Right lobe of liver (tissue), 6 donors: ENCODE data around the gene MAMLD1. TPM values are rescaled to one million over a fixed set of nuclear protein-coding genes. Genes with fewer than 3 reads are reported as not detected.

Experiments used
- ATAC-seq, 4 donors: fragments of 200-7000 bp; cut with Tn5 transposase; one replicate each; pipeline ENCODE4 v1.9.1; 2020; ENCODE audit warnings: mild to moderate bottlenecking in 4 of 4, moderate library complexity in 4 of 4
- DNase-seq, 3 donors: peaks; one replicate each; pipeline ENCODE4 v3.0.0-alpha.2; 2020
- H3K27ac ChIP-seq, 3 donors: fragments of 200-600 bp; one replicate each; pipeline ENCODE4 v1.8.0; 2022
- H3K27me3 ChIP-seq, 2 donors: fragments of 200-600 bp; one replicate each; pipeline ENCODE4 v1.8.0; 2022
- H3K36me3 ChIP-seq, 4 donors: fragments of 200-600 bp; sonication (generic) in 1 of 4; one replicate each; pipeline versions ENCODE4 v1.5.1 to v1.8.0; 2017 to 2022; ENCODE audit warnings: control low read depth in 1 of 4
- H3K4me1 ChIP-seq, 4 donors: fragments of 200-600 bp; sonication (generic) in 1 of 4; one replicate each; pipeline versions ENCODE4 v1.5.1 to v1.8.0; 2017 to 2022; ENCODE audit warnings: control low read depth in 1 of 4
- H3K4me3 ChIP-seq, 3 donors: fragments of 200-600 bp; one replicate each; pipeline ENCODE4 v1.8.0; 2022
- H3K9me3 ChIP-seq, 4 donors: fragments of 200-600 bp; sonication (generic) in 1 of 4; one replicate each; pipeline versions ENCODE4 v1.5.1 to v1.8.0; 2017 to 2022; ENCODE audit warnings: control low read depth in 1 of 4
- CTCF ChIP-seq, 4 donors: fragments of 200-600 bp in 3 of 4; fragments of 450-650 bp in 1 of 4; IDR thresholded peaks; one replicate each; pipeline versions ENCODE4 v1.5.1 to v1.8.0; 2016 to 2022; ENCODE audit warnings: antibody characterized with exemption in 4 of 4, mild to moderate bottlenecking in 2 of 4
- POLR2A ChIP-seq: fragments of 450-650 bp; IDR thresholded peaks from one replicate; pipeline ENCODE4 v1.6.1; 2017; ENCODE audit warnings: antibody characterized with exemption, mild to moderate bottlenecking
- WGBS: methylation state at CpG from one replicate; pipeline ENCODE4 v1.1.6; 2018; ENCODE audit warnings: low coverage, low lambda C conversion rate; ENCODE audit not compliant: insufficient coverage; ENCODE audit errors: missing lambda C conversion rate; 5-methylcytosine and 5-hydroxymethylcytosine counted together
- intact Hi-C, 2 donors: fragments of 100-400 bp; cut with DNase I; formaldehyde crosslinking; loops; one replicate each; pipeline versions ENCODE4 v1.11.2 to v1.14.1; 2022
- total RNA-seq, 6 experiments: library from RNA; depleted of rRNA in 2 of 6; stranded (reverse); fragments of >200 nt in 2 of 6; fragmentation: NEBNext Ultra II Directional in 3 of 6; extraction: Animal tissue kit (Norgen Biotek cat#: 25700) in 3 of 6; gene quantifications; one replicate each; pipeline versions ENCODE4 v1.1.0 to v1.2.4, GENCODE V29; 2016 to 2023
- donor health status: DM: no; HTN: yes; CAD: no.
- donor health status: DM: no; HTN: no; CAD: no.
- donor health status: DM: no; HTN: no; CAD: no.
- donor health status: DM: no; HTN: yes; CAD: no.
- donor health status: DM: no; HTN: yes; CAD: no.

Gene MAMLD1
- total RNA-seq, 6 experiments from 2014 or later, result 0.99 to 4.7 (median 1.8) TPM

GRCh38 chrX:150506020-150506419 lies 142.9 kb downstream of the MAMLD1 start:
- no peak for TF ChIP-seq POLR2A
- no peak for TF ChIP-seq CTCF (IDR thresholded peaks at IDR 0.05)
- no peaks in the 10 kb centered on the region for H3K9me3 ChIP-seq
- intact Hi-C loops, result no loop called here
- DNase-seq (no peak), ATAC-seq (no peak)
- peaks cover 0 to 7% (median 3%) of the 10 kb centered on the region in 4 donors for H3K4me1 ChIP-seq
- H3K27ac ChIP-seq, result no peak overlapping the region
- H3K36me3 ChIP-seq, result no peaks in the 10 kb centered on the region
- no peak overlapping the region for H3K4me3 ChIP-seq
- WGBS, result 27% methylated on average over 1 of the region's 2 CpGs
- no peaks in the 10 kb centered on the region for H3K27me3 ChIP-seq

- Histone ChIP-seq H3K27me3 (no peaks in the 10 kb centered on the region), H3K36me3 (no peaks in the 10 kb centered on the region), H3K4me1 (peaks cover 0 to 7% (median 3%) of the 10 kb centered on the region in 4 donors), H3K9me3 (no peaks in the 10 kb centered on the region), H3K27ac (peak overlapping the region in 2 of 3 donors; percentile 18 to 28), H3K4me3 (no peak overlapping the region)
- 53% methylated on average over 6 of the region's 6 CpGs for WGBS
- ATAC-seq (no peak), DNase-seq (no peak)
- intact Hi-C loops, result no loop called here
- TF ChIP-seq POLR2A (no peak), CTCF (IDR thresholded peaks at IDR 0.05) (no peak)
Observed at GRCh38 chrX:150506486-150506885, 143.4 kb downstream of the MAMLD1 start.

GRCh38 chrX:150507251-150507856 lies 144.2 kb downstream of the MAMLD1 start:
- peak; percentile 2 to 52 (median 26) for ATAC-seq

GRCh38 chrX:150508018-150508417 lies 144.9 kb downstream of the MAMLD1 start:
- DNase-seq (no peak), ATAC-seq (peak in 3 of 4 donors; percentile 1 to 33 (median 4))
- intact Hi-C loops, result no loop called here

More at GRCh38 chrX:150507251-150507856, 144.2 kb downstream of the MAMLD1 start:
- Histone ChIP-seq H3K4me3 (peak overlapping the region in 1 of 3 donors; percentile 10), H3K4me1 (peaks cover 0 to 7% (median 3%) of the 10 kb centered on the region in 4 donors), H3K9me3 (no peaks in the 10 kb centered on the region), H3K27ac (peak overlapping the region; percentile 57 to 86 (median 63)), H3K27me3 (no peaks in the 10 kb centered on the region), H3K36me3 (no peaks in the 10 kb centered on the region)
- WGBS, result 32% methylated on average over 7 of the region's 19 CpGs
- no peak for TF ChIP-seq POLR2A
- TF ChIP-seq CTCF (IDR thresholded peaks at IDR 0.05), result no peak
- intact Hi-C loops, result no loop called here
- DNase-seq, result peak in 2 of 3 donors; percentile 38 to 65

More at GRCh38 chrX:150508018-150508417, 144.9 kb downstream of the MAMLD1 start:
- Histone ChIP-seq H3K4me3 (peak overlapping the region in 2 of 3 donors; percentile 26 to 40), H3K4me1 (peaks cover 0 to 7% (median 3%) of the 10 kb centered on the region in 4 donors), H3K27ac (peak overlapping the region; percentile 57 to 86 (median 63)), H3K27me3 (no peaks in the 10 kb centered on the region), H3K9me3 (no peaks in the 10 kb centered on the region), H3K36me3 (no peaks in the 10 kb centered on the region)
- WGBS, result 60% methylated on average over 4 of the region's 5 CpGs
- TF ChIP-seq POLR2A (no peak), CTCF (IDR thresholded peaks at IDR 0.05) (no peak)
